Hippocampal formation (tissue), 2 donors: ENCODE data around the gene IGSF9B.

ENCODE experiments used
- DNase-seq, 2 donors: peaks; one replicate each; lab custom pipeline; 2025; lab: John Stamatoyannopoulos, UW

The IGSF9B gene

DNA sequence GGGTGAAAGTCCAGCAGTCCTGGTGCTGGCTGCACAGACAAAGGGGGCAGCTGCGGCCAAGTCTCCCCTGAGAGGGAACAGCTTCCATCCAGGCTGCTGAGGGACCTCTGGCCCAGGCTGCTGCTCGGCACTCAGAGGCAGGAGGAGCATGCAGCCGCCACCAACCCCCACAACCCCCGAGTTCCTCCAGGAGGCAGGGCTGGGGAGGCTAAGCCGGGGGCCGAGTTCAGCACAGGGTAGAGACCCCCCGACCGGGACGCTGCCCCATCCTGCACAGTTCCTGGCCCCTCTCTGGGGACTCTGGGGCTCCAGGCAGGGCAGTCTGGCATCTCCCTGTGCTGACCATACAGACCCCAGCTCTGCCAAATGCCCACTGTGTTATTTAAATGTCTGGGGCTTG lies 20.2 kb downstream of the IGSF9B start:
- DNase-seq: no peak

DNA sequence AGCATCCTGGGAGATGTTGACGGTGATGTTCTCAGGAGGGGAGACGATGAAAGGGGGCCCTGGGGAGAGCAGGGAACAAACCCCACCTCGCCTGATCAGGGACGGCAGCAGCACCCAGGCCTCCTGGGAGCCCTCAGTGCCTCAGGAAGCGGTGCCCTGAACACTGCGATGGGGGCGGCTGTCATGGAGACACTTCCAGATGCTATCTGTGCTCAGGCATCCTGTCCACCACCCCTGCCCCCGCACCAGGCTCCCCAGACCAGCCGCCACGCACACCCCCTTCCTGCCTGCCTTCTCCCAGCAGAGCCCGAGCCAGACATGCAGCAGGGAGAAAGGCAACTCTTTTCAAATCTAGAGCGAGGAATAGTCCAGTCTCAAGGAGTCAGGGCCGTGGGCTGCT lies 20.6 kb downstream of the IGSF9B start:
- no peak for DNase-seq

DNA sequence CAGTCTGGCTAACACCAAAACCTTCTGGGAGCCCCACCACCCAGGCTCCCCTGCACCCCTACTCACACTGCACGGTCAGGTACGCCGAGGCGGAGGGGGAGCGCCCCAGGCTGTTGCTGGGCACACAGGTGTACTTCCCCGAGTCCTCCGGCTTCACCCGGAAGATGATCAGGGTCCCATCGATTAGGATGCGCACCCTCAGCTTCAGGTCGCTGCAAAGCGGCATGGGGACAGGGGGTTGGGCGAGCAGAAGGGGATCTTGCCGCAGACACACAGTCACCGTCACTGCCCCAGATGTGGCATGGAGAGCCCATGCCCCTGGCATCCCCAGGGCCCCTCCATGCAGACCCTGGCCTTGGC lies 21.2 kb downstream of the IGSF9B start:
- DNase-seq: no peak

DNA sequence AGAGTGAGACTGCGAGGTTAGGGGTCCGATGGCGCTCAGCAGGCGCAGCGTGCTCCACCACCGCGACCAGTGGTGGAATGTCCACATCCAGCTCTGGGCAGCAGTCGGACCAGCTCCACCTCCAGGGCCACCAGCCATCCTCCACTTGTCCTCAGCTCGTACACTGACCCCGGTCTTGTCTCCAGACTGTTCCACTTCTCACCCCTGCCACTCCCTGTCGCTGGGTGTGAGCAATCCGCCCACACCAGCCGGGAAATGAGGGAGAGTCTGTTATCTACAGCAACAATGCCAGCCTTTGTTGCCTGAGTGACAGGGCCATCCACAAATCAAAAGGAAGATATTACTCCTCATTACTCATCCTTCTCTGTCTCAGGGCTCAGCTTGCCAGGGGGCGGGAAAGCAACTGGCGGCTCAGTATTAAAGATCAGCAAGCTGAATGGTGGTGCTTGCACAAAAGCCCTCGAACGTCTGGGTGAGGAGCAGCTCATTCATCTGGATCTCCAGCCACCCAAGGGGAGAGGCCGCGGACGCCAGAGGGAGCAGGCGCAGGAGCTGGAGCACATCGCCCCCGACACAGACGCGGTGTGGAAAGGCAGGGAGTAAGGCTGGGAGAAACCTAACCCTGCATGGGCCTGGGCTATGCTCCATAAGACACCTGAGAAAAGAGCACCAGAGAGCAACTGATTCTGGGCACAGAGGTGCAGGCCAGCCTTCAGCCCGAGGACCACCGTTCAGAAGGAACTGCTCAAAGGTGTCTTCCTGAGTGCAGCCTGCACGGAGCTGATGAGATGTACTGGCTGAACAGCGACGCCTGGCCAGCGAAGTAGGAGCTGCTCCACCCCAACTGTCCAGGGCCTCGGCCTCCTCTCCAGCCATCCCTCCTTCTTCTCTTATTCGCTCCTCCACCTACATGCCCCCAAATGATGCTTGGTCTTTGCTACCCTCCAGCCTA lies 21.9 kb downstream of the IGSF9B start:
- peak; percentile 76 to 90 for DNase-seq

DNA sequence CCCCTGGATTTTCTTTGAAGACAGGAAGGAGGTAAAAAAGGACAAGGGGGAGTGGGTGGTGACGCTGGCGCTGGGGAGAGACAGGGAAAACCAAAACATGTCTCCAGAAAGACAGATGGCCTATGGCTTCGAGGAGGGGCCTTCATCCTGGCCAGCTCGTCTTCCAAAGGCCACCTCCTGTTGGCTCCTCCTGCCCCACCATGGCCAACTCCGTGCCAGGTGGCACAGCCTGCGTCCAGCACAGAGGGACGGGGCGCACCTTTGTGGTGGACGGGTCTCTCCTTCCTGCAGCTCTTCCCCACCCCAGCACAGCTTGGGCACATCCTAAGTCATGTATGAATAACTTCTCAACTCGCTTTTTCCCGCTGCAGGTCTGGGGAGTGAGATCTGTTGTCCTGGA lies 22.7 kb downstream of the IGSF9B start:
- no peak for DNase-seq

DNA sequence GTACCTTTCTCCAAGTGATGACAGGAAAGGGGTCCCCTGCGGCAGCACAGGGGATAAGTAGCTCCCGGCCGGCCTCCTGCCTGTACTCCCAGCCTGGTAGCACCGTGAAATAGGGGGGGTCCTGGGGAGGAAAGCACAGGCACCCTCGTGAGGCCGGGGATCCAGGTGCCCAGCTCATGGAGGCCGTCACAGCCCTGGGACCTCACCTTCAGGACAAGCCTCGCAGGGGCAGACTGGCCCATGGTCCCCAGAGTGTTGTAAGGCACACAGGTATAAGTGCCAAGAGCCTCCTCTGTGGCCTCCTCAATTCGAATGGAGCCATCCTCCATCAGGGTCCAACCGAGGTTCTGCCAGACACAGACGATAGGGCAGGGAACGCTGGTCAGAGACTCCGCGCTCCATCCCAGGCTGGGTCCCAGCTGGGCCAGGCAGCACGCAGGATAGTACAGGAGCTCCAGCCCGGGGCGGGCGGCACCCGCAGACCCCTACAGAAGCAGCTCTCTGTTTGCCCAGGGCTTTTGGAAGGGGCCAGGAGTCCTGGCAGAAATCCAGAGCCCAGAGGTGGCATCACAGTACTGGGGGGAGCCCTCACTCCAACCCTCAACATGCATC lies 25.2 kb downstream of the IGSF9B start:
- no peak for DNase-seq

DNA sequence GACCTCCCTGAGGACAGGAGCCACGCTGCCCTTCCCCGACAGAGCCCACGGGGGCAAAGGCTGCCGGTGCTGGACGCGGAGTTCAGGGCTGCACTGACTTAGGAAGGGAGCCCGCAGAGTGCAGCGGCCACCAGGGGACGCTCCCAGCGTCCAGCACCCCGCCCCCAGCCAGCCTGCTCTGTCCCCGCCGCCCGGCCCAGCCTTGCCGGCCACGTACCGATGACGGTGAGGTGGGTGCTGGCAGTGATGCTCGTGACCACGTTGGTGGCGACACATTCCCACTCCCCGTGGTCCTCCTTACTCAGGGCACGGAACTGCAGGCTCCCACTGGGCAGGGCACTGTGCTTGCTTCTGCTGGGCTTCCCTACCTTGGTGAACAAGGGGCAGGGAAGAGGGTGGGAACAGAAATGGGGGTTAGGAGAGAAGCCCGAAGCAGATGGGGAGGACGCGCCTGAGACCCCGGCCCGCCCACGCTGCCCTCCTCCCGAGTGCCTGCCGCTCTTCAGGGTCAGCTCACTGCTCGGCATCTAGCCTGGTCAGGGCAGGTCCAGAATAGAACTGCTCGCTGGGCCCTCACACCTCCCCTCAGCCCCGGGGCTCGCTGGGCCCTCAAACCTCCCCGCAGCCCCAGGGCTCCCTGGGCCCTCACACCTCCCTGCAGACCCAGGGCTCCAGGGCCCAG lies 25.9 kb downstream of the IGSF9B start:
- no peak for DNase-seq

DNA sequence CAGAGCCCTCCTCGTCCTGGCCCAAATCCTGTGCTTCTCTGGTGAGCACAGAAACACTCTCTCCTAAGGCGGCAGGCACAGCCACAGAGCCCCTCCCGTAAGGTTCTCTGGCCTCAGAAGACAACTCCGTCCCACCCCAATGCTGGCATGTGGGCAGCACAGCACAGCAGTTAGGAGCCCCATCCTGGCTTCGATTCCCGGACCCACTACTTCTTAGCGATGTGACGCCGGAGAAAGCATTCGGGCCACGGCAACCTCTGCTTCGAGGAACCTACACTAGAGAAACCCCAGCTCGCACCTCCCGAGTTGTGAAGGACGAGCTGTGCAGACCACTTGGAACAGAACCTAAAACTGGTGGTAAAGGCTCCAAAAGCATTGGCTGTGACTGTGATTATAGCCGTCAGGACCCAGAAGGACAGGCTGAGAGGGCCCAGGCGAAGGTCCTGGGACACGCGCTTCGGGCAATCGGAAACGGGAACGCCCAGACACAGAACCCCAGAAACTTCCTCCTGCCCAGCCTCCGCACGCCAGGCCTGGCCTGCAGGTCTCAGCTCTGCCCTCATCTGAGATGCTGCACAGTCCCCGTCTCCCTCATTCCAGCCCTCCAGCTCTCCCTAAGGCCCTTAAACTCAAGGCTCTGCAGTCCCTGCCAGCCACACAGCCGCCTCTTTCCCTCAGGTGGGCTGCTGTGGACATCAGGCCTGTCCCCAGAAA lies 26.6 kb downstream of the IGSF9B start:
- no peak for DNase-seq

DNA sequence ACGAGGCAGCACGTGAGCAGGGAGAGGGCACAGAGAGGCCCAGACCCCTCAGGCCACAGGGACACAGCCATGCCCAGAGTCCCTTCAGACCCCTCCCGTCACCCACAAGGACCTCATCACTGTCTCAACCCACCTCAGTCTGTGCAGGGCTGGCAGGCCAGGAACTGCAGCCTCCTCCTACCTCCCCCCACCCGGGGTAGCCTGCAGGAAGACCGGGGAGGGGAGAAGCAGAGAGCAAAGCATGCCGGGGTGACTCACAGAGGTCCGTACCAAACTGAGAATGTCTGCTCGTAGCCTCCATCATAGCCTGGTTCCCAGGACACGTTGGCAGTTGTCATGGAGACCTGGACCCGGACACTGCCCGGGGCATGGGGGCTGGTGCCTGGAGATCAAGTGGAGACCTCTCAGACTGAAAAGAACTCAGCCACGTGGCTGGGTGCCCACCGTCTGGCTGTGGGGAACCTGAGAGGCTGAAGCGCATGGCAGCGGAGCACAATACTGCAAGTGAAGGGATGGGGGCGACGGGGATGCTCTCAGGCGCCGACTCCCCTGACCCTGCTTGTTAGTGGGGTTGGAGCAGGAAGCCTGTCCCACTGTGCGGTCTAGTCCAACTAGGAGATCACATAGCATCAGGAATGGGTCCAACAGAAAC lies 27.2 kb downstream of the IGSF9B start:
- no peak for DNase-seq

DNA sequence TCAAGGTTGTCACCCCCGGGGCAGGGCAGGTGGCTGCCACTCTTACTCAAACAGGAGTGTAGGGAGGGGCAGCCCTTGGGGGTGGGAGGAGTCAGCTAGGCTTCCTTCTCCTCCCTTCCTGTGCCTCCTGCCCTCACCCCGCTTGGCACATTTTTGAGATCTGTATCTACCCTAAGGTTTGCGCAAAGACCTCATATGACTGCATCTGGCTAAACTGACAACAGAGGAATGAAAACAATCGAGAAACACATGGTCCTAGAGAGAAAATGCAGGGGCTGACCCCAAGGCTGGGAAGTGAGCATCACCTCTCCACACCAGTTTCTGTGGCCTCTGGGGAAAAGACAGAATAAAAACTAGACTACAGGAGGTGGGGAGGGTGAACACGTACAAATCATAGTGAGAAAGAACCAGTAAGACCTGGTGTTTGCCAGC lies 28.1 kb downstream of the IGSF9B start:
- DNase-seq: no peak

DNA sequence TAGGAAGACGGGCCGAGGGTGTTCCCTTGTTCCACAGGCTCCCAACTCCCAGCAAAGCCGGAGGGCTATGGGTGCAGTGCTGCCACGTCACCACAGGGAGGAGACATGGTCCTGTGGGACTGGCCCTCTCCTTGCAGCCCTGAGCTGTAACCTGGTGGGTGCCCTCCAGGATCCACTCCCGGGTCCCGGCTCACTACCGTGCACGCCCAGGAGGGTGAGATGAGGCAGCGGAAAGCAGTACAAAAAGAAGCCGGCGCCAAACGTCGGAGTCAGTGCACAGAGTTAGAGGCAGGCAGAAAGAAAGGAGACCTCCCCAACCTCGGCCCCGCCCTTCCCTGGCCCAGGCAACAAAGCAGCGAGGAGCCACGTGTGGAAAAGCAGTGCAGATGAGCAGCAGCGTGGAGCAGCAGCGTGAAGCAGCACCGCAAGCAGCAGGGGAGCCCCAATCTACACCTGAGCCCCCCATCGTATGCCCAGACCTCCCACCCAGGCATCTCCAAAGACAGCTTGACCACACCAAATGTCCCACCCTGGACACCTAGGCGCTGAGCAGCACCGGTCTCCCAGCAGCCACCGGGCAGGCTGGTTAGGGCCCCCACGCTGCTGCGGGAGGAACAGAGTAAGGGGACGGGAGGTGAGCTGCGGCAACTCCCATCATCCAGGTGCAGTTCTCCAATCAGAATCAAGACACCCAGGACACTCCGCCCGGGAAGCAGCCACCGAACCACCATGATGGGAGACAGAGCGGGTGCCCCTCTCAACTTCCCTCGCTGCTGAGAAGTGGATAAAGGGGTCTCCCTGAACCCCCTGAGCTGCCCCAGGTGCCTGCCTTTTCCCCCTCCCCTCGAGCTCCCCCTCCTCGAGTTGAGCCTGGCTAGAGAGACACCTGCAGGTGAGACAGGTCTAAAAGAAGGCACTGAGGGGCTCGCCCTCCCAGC lies 28.8 kb downstream of the IGSF9B start:
- DNase-seq: peak; percentile 13 to 28

DNA sequence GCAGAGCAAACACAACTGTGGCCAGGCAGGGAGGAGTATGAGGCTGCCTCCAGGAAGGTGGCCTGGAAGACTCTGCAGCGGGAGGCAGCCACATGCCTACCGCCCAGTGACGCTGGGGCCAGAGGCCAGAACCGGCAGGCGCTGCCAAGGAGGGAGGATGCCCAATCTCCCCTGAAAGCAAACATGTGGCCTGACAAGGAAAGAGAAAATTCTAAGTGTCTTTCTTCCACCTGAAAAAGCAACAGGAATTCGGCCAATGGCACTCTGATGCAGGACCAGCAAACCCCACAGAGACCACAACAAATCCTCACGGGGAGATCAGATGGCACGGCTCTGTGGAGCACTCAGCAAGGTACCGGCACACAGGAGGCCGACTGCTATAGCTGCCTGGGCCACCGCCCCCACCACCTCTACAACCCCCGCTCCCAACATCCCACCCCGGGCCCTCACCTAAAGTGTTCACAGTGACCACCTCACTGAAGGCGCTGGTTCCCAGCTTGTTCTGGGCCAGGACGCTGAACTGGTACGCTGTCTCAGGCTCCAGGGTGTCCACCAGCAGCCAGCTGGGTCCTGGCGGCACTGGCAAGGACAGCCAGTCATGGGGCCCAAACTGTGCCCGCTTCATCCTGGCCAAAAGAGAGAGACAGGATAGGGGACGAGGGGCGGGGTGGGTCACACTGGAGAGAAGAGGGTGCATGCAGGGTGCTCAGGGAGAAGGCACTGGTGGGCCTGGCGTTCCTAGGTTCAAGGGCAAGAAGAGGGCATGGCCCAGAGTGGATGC lies 30.1 kb downstream of the IGSF9B start:
- no peak for DNase-seq

DNA sequence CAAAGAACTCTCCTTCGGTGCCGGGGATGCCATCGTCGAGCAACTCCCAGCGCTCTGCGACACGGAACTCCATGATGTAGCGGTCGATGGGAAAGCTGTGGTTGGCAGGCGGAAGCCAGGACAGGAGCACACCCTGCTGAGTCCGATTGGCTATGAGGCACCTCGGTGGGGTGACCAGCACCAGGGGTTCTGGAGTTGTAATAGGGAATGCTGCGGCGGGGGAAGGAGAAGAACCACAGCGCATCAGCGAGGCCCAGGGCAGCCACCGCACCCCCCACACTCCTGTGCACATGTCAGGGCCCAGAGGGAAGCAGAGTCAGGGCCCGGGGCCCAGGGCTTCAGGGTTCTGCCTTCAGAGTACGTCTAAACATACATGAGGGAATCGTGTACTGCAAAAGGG lies 31.0 kb downstream of the IGSF9B start:
- no peak for DNase-seq

DNA sequence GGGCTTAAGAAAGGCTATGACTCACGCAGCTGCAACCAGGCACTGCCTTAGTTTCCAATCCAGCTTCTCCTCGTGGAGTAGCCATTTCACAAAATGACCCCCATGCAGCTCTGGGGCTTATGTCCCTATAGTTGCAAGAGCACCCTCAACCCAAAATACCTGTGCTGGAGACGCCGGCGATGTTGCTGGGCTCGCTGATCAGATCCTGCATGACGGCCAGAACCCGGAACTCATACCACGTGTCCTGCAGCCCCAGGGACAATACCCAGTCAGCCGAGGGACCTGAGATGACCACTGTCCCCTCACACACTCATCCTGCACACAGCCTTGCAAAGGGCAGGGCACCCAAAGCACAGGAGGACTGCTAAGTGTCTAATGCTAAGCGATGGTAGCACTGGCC lies 32.1 kb downstream of the IGSF9B start:
- DNase-seq: no peak

DNA sequence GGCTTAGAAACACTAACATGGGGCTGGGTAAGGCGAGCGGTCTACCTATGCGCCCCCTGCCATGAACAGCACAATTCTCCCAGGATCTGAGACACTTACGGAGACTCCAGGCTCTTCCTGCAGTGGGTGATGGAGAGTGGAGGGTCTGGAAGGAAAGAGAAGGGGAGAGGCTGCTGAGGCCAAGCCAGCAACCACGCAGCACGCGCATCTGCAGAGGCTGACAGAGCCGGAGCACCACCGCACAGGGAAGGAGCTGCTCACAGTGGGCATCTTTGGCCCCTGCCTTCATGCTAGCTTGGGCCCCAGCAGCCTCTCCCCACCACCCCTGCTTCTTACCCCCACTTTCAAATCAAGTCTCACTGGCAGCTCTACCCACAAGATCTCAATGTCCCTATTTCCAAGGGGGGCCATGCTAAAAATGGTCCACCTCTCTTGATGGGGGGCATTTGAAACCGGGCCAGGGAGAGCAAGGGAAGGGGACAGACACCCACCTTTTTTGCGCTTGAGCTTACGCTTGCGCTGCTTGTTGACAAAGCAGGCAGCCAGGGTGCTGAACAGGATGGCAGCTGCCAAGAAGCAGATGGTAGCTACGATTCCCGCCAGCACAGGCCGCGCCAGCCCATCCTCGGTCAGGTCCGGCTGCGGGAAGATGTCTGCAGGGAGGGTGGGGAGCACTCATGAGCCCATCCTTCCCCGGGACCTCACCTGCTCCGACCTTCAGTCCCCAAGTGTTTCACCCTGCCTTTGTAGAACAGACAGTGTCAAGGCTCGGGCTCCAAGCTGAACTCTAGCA lies 34.5 kb downstream of the IGSF9B start:
- no peak for DNase-seq

DNA sequence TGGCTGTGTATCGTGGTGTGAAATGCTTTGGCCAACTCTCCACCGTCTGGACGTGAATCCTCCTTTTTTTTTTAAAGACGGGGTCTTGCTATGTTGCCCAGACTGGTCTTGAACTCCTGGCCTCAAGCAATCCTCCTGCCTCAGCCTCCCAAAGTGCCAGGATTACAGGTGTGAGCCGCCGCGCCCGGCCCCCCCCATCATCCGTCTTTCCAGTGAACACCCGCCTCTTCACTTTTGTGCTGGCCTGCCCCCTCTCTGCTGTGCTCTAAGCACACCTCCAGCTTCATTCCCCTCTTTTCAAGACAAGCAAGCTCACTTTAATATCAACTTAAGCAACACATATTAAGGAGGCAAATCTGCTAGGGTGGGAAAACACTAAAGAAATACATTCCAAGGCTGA lies 35.3 kb downstream of the IGSF9B start:
- no peak for DNase-seq

DNA sequence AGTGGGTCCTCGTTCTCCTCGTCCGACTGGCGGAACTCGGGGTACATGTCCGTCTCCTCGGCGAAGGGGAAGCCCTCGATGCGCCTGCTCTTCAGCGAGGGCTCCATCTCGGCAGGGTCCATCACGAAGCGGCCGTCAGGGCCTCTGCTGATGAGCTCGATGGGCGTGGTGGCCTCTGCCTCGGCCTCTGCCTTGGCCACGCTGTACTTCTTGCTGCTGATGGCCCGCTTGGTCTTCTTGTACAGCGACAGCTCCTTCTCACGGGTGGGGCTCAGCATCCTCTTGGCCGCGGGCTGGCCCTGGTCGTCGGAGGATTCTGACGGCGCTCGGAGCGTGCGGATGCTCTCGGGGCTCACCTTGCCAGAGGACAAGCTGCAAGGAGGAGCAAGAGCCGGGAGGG lies 35.7 kb downstream of the IGSF9B start:
- DNase-seq: no peak

DNA sequence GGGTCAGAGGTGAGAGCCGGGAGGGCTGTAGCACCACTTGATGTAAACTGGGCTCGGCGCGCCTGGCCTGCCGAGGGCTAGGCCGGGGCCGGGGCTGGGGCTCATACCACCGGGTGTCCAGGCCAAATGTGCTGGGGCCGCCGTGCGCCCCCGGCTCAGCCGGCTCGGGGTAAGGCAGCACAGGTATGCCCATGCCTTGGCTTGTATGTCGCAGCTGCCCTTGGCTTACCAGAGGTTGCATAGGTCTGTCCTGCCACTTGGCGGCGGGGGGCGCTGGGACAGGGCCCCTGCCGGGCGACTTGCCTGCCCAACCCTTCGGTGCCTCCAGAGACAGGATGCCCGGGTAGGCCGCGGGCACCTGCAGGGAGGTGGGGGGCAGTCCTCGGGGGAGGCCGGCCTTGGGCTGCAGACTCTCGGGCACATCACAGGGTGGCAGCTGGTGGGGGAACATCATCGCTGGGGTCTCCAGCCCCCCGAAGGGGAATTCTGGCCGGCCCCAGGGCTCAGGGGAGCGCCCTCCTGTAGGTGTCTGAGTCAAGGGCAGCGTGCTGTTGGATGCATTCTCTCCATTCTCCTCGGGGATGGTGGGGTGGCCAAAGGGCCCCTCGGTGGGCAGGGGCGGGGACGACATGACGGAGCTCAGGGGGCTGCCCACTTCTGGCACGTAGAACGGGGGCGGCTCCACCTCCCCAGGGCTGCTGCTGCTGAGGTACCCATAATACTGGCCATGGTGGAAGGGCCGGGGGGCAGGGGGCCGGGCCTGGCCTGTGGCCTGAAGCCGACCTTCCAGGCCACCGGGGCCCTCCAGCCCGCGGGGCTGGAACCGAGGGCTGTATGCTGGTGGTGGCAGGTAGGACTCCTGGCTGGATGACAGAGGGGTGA lies 36.4 kb downstream of the IGSF9B start:
- DNase-seq: no peak
